ENCODE data around the gene PCGF5.
"Not testable (repeated sequence)": the region's sequence is repeated elsewhere in the genome, so short reads cannot be mapped to it uniquely, and the experiment has no call there.

Gene PCGF5

GRCh38 chr10:91220194-91220953, at the start of gene PCGF5:
Gene PCGF5 (plus strand): TSS chr10:91220663. CDS start chr10:91222872, 2,209 bp downstream.
- DNase-seq (ENCODE audit: low read depth): no peak

DNA sequence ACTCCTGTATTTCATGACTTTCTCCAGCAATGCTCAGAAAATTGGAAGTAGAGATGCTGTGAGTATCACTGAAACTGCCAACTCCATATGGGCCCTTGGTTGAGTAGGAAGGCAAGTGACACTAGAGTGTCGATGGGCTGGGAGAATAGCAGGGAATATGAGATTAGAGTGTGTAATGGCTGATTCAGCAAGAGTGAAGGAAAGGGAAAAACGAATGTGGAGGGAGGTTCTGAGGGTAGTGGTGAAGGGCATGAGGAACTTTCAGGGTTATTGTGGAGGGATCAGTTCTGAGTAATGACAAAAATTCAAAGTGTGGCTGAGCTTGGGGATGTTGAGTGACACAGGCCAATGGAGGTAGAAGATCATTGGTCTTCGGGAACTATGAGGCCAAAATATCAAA, 49.0 kb upstream of the PCGF5 start:
- no peak for DNase-seq (ENCODE audit: low read depth)

DNA sequence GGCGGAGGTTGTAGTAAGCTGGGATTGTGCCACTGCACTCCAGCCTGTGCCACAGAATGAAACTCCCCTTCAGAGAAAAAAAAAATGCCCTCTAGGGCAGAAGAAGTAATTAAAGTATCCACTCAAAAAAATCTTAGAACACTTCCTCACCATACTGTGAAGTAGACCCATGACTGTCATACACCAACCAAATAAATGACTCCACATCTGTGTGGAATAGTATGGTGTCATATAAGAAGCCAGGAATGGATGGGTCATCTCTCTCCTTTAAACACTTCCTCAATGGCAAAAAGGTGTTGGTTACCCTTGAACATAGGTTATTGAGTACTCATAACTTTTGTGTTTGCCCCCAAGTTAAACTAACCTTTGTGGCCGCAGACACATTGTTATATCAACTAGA, 48.1 kb upstream of the PCGF5 start:
- no peak for DNase-seq (ENCODE audit: low read depth)

DNA sequence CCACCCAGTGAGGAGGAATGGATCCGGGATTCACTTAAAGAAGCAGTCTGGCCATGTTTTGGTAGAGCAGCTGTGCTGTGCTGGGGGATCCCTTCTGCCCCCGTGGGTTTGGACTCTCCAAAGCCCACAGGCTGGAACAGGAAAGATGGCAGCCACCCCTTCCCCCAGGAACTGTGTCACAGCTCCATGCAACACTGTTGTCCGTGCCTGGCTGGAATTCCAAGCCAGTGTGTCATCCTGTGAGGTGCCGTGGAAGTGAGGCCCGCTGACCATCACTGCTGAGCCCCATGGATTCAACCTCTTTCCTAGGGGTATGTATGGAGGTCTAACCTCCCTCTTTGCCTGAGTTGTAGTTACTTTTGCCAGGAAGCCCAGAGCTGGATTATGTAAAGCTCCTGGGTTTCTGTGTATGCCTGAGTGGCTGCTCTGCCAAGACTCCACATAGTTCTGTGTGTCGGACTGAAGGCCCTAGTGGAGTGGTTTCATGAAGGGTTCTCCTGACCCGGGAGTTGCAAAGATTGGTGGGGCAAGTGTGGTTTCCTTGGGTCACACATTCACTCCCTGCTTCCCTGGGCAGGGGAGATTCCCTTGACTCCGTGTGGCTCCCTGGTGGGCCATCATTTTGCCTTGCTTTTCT, 35.1 kb upstream of the PCGF5 start:
- no peak for DNase-seq (ENCODE audit: low read depth)

- no peak for DNase-seq (ENCODE audit: low read depth)
Measured at GRCh38 chr10:91187156-91187555, 33.3 kb upstream of the PCGF5 start.

DNA sequence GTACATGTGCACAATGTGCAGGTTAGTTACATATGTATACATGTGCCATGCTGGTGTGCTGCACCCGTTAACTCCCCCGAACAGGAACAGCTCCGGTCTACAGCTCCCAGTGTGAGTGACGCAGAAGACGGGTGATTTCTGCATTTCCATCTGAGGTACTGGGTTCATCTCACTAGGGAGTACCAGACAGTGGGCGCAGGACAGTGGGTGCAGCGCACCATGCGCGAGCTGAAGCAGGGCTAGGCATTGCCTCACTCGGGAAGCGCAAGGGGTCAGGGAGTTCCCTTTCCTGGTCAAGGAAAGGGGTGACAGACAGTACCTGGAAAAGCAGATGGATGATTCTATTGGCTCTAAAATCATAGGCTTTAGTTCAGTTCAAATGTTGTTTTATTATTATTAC, 32.5 kb upstream of the PCGF5 start:
- not testable (repeated sequence) for DNase-seq (ENCODE audit: low read depth)

- no peak for DNase-seq (ENCODE audit: low read depth)
Measured at GRCh38 chr10:91188889-91189288, 31.6 kb upstream of the PCGF5 start.

DNA sequence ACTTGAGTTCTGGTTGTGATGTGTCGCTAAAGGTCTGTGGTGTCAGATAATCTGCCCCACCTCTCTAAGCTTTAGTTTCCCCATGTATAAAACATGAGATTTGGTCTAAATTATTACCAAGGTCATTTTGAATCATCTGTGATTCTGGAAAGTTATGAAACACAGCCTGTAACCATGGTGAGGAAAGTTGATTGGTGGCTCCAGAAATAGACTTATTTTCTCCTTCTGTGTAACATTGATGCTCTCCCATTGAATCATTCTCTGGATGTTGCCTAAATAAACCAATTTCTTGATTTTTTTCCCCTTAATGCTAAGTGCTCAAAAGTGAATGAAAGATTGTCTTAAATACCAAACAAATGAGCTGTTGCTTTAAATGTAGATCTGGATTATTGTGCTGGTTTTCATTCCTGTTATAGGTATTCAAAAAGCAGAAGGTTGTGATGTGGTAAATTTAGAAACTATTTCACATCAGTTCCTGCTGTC, 30.0 kb upstream of the PCGF5 start:
- DNase-seq (ENCODE audit: low read depth): peak; percentile 84

- no peak for DNase-seq (ENCODE audit: low read depth)
Measured at GRCh38 chr10:91190876-91191583, 29.4 kb upstream of the PCGF5 start.

DNA sequence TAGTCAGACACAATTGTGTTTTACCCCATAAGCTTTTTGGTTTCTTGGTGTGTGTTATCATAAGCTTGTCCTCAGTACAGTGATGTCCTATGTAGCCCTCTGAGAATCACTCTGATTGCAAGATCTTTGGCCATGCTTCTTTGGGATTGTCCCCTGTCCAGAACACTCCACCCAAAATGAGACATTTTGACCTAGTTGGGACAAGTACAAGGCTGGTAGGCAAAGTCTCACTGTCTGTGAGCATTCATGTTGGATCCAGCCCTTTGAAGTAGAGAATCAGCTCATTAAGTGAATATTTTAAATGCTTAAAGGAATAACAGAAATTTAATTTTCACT, 28.9 kb upstream of the PCGF5 start:
- DNase-seq (ENCODE audit: low read depth): no peak

DNA sequence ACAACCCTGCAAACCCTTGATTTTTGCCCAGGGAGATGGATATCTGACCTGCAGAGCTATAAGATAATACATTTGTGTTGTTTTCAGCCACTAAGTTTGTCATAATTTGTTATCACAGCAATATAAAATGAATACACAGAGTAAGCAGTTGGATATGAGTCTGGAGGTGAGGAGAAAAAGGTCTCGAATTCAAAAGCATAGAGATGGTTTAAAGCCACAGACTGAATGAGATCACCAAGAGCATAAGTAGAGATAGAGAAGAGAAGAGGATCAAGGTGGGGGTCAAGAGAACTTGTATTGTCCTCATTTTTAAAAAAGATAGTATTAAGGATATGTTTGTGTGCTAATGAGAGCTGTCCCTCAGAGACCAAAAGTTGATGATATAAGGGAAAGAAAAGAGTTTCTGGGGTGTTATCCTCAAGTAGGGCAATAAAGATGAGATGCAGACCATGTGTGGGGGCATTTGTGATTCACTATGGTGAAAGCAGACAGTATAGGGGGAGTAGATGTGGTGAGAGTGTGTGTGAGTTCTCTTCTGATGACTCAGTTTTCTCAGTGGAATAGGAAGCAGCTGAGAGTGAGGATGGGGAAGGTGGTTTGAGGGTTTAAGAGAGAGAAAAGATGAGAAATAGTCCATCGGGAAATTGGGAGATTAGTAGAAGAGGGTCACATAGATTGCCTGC, 25.8 kb upstream of the PCGF5 start:
- no peak for DNase-seq (ENCODE audit: low read depth)

DNA sequence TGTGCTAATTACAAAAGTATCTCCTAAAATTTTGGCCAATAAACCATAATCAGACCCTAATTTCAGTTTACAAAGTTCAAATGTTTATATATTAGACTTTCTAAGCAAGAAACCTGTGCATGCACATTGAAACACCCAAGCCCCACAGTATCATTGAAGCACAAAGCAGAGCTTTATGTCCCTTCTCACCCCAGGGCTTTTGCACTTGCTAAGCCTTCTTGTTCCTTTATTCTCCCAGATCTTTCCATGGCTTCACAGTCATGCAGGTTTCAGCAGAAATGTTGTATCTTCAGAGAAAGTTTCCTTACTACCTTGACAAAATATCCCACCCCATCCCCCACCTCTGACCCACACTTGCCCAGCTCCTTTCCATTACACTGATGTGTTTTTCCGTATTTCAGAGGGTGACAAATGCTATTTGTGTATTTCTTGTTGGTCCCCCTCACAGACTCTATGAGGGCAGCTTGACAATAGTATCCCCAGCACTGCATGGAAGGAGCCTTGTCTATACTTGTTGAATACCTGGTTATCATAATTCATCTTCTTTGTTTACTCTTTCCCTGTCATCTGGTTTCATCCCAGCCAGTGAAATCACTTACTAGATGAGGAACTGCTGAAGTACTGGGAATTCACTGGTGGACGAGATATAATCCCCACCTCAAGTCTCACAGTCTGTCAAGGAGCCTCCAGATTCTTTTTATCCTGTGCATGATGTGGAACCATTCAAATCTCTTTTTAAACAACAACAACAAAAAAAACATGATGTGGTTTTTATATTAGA, 24.0 kb upstream of the PCGF5 start:
- no peak for DNase-seq (ENCODE audit: low read depth)

DNA sequence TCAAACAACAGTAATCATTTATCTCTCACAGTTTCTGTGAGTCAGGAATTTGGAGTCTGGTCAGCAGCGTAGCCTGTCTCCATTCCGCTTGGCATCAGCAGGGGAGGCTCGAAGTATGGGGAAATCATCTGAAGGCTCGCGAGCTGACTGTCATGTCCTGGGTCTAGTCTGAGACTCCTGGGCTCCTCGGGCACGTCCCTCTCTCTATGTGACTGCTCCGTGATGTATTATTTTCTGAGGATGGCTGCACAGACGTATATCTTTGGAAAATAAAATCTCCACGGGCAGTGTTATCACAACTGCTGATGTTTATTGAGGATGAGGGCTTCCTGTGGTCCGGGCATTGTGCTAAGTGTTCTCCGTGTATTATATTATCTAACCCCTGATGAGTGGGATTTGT, 23.3 kb upstream of the PCGF5 start:
- no peak for DNase-seq (ENCODE audit: low read depth)

- peak; percentile 76 for DNase-seq (ENCODE audit: low read depth)
Measured at GRCh38 chr10:91198781-91199180, 21.7 kb upstream of the PCGF5 start.

DNA sequence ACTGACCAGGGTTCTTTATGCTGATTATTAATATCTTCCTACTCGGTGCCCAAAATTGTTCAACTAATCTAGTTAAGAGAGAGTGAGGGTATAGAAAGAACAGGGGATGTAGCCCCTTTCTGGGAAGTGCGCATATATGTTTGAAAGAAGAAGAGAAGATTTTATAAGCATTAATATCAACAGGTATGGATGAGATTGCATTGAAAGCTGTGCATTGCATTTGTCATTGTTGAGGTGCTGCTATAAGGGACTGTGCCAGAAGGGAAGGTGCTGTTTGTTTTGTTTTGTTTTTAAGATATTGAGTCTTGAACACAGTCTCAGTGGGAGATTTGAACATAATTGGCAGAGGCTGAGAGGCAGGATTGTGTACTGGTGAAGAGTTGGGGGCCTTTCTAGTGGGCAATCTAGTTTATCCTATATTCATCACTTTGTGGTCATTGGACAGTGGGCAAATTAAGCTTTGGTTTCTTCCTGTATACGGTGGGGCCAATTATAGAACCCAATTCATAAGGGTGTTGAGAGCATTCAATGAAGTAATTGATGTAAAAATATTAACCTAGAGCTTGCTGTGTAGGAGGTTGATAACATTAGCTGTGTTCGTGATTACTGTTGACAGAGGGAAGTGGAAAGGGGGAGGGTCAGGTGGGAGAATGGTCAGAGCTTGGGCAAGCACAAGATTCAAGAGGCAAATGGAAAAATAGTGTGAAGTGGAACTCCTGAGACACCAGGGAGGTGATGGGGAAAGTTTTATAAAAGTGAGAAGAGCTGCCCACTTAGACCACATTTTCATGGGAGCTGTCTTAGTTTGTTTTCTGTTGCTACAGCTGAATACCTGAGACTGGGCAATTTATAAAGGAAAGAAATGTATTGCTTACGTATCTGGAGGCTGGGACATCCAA, 19.9 kb upstream of the PCGF5 start:
- DNase-seq (ENCODE audit: low read depth): no peak

DNA sequence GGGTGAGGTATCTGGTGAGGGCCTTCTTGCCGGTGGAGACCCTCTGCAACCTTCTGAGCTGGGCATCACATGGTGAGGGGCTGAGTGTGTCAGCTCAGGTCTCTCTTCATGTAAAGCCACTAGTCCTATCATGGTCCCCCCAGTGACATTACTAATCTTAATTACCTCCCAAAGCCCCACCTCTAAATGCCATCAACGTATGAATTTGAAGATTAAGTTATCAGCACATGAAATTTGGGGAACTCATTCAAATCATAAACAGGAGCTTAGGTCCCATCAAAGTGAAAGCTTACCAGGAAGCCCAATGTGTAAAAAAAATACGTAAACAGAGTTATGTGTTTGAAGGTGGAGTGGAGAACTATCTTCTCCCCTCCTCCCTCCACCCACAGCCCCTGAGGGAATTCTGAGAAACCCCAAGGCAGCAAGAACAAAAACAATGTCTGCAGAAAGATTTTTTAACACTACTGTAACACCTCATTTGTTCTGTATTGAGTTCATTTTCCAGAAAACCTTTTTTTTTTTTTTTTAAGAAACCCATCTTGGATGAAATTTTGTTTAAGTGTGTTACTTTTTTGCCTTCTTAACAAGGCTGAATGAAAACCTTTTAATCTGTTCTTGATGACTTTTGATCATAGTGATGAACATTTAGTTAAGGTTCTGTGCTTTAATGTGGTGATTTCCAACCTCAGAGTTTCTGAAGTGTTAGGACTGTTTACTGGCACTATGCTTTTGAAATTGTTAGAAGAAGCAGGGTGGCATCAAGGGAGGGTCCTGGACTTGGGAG, 19.1 kb upstream of the PCGF5 start:
- no peak for DNase-seq (ENCODE audit: low read depth)

DNA sequence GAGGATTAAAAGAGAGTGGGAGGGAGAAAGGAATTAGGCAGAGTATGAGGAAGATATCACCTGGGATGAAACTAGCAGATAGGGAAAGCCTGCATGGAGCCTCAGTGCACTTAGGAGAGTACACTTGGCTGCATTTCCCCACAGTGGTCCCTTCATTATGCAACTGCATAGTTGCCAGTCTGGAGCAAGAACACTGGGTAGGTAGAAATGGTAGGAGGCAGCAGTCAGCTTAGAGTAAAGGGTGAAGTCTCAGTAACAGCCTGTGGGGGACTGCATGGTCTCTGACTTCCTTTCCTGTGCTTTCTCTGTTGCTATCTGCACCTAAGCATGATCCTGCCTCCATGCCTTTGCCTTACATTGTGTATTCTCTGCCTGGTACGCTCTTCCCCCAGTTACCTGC, 14.0 kb upstream of the PCGF5 start:
- no peak for DNase-seq (ENCODE audit: low read depth)

DNA sequence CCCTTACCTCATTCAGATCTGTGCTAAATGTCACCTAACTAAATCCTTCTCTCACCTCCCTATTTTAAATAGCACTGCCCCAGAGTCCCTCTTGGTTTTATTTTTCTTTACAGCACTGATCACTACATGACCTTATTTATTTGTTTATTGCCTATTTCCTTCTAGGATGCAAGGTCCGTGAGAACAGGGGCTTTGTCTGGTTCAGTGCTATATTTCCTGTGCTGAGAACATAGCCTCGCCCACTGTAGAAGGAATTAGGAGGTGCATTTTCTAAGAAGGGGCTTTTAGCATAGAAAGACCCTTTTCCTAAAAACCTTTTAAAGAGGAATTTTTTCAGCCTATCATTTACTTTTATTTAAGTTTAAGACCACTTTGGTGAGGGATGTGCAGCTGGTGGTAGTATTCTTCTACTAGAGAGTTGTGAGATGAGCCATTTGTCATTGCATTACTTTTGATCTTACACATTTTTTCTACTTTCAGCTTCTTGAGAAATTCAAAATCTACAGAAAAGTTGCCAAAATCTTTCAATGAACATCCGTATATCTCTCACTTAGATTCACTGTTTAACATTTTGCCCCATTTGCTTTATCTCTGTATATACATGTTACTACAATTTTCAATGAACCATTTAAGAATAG, 13.5 kb upstream of the PCGF5 start:
- no peak for DNase-seq (ENCODE audit: low read depth)

GRCh38 chr10:91208642-91209041, 11.8 kb upstream of the PCGF5 start:
- no peak for DNase-seq (ENCODE audit: low read depth)

Measured in GM04503 (cell line).